Measurements from ENCODE around the gene ITGB1BP1. TPM values are rescaled to one million over a fixed set of nuclear protein-coding genes. Genes with fewer than 3 reads are reported as not detected.

ITGB1BP1 gene
- polyA plus RNA-seq, 1 donor = 49.6 TPM

DNA sequence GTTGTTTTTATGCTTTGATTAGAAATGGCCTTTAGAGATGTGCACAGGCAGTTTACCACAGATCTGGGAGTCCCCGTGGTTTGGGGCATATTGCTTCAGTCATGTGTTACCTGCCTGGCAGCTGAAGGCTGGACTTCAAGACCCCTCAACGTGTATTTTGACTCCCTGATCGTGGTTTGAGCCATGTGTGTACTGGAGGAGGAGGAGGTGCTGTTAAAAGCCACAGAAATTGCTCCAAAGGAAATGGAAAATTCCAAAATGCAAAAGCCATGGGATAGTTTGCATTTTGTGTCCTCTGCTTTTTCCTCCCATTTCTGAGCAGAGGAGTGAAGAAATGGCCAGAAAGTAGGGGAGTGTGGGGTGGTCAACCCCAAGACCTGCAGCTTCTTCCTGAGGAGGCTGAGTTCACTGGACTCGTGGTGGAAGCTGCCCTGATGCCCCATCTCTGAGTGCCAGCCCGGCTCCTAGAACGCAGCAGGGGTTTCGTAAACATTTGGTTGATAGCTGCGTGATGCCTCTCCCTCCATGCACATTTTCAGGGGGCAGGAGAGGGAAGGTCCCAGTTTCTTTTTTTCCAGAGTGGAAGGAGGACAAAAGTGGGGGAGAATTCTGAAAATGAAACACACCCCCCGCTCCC is 45.7 kb downstream of the ITGB1BP1 start:
- Histone ChIP-seq H3K4me1 (ENCODE audit: control insufficient read depth, insufficient read depth, low read length) (no peaks in the 10 kb centered on the region), H3K36me3 (ENCODE audit: control insufficient read depth, insufficient read depth, low read length) (peaks cover 68% of the 10 kb centered on the region), H3K9me3 (ENCODE audit: control insufficient read depth, low read depth, low read length) (no peaks in the 10 kb centered on the region), H3K4me3 (ENCODE audit: low read length) (no peak overlapping the region), H3K27me3 (ENCODE audit: control insufficient read depth, insufficient read depth, low read length) (no peaks in the 10 kb centered on the region), H3K27ac (ENCODE audit: low read length) (no peak overlapping the region)
- DNase-seq = no peak
- WGBS (ENCODE audit: insufficient coverage, low lambda C conversion rate) = no CpG with 5 or more reads among the region's 9 CpGs

- peaks cover 58% of the 10 kb centered on the region for H3K36me3 ChIP-seq (ENCODE audit: control insufficient read depth, insufficient read depth, low read length)
- no peaks in the 10 kb centered on the region for H3K27me3 ChIP-seq (ENCODE audit: control insufficient read depth, insufficient read depth, low read length)
- no CpG with 5 or more reads among the region's 4 CpGs for WGBS (ENCODE audit: insufficient coverage, low lambda C conversion rate)
- DNase-seq = no peak
- H3K27ac ChIP-seq (ENCODE audit: low read length) = no peak overlapping the region
- no peaks in the 10 kb centered on the region for H3K4me1 ChIP-seq (ENCODE audit: control insufficient read depth, insufficient read depth, low read length)
- H3K4me3 ChIP-seq (ENCODE audit: low read length) = no peak overlapping the region
- H3K9me3 ChIP-seq (ENCODE audit: control insufficient read depth, low read depth, low read length) = no peaks in the 10 kb centered on the region
These were observed 47.4 kb downstream of the ITGB1BP1 start for GRCh38 chr2:9375857-9376428.

DNA sequence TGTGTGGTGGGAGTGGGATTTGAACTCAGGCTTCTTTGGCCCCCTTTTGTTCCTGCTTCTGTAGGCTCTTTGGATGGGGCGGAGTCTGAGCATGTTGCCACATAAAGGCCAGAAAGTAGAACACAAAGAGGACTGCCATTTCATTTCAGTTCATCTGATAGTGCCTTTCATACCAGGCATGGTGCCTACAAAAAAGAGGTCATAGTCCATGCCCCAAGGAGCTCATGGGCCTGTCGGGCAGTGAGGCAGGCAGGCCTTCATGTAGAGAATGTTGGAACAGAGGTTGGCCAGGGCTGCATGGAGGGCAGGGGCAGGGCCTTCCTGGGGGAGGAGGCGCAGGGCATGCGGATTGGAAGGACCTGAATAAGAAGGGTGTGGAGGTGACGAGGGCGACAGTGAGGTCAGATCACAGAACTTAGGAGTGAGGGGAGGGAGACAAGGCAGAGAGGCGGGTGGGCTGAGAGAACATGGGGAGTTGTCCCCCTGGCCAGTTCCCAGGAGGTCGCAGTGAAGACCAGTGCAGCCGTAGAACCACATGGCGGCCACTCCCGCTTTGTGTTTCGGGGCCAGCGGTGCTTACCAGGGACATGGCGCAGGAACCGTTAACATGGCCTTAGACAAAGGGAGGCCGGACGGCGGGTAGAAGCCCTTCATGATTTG is 49.1 kb downstream of the ITGB1BP1 start:
- Histone ChIP-seq H3K4me3 (ENCODE audit: low read length) (no peak overlapping the region), H3K36me3 (ENCODE audit: control insufficient read depth, insufficient read depth, low read length) (peaks cover 58% of the 10 kb centered on the region), H3K9me3 (ENCODE audit: control insufficient read depth, low read depth, low read length) (no peaks in the 10 kb centered on the region), H3K27me3 (ENCODE audit: control insufficient read depth, insufficient read depth, low read length) (no peaks in the 10 kb centered on the region), H3K4me1 (ENCODE audit: control insufficient read depth, insufficient read depth, low read length) (no peaks in the 10 kb centered on the region), H3K27ac (ENCODE audit: low read length) (no peak overlapping the region)
- no peak for DNase-seq
- no CpG with 5 or more reads among the region's 18 CpGs for WGBS (ENCODE audit: insufficient coverage, low lambda C conversion rate)

DNA sequence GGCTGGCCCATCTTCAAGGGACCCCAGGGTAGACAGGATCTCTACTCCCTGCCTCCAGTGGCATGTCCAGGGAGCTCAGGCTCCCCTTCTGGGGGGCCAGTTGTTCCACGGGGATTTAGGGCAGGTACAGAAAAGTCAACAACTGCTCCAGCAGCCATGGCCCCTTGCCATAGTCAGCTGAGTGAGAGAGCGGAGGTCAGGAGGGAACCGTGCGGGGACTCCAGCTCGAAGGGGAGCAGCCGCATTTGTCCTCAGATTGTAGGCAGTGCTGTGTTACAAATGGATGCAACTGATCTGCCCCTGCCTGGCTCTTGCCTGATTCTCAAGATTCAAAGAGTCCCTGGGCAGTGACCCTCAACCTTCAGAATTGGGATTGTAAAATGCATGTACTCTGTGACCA is 49.9 kb downstream of the ITGB1BP1 start:
- no CpG with 5 or more reads among the region's 6 CpGs for WGBS (ENCODE audit: insufficient coverage, low lambda C conversion rate)
- Histone ChIP-seq H3K4me3 (ENCODE audit: low read length) (no peak overlapping the region), H3K9me3 (ENCODE audit: control insufficient read depth, low read depth, low read length) (no peaks in the 10 kb centered on the region), H3K4me1 (ENCODE audit: control insufficient read depth, insufficient read depth, low read length) (no peaks in the 10 kb centered on the region), H3K27me3 (ENCODE audit: control insufficient read depth, insufficient read depth, low read length) (no peaks in the 10 kb centered on the region), H3K27ac (ENCODE audit: low read length) (no peak overlapping the region), H3K36me3 (ENCODE audit: control insufficient read depth, insufficient read depth, low read length) (peaks cover 57% of the 10 kb centered on the region)
- no peak for DNase-seq

- Histone ChIP-seq H3K9me3 (ENCODE audit: control insufficient read depth, low read depth, low read length) (no peaks in the 10 kb centered on the region), H3K4me3 (ENCODE audit: low read length) (no peak overlapping the region), H3K27me3 (ENCODE audit: control insufficient read depth, insufficient read depth, low read length) (no peaks in the 10 kb centered on the region), H3K27ac (ENCODE audit: low read length) (no peak overlapping the region), H3K4me1 (ENCODE audit: control insufficient read depth, insufficient read depth, low read length) (no peaks in the 10 kb centered on the region), H3K36me3 (ENCODE audit: control insufficient read depth, insufficient read depth, low read length) (peaks cover 55% of the 10 kb centered on the region)
- WGBS (ENCODE audit: insufficient coverage, low lambda C conversion rate) = no CpG with 5 or more reads among the region's 17 CpGs
- DNase-seq = no peak
These were observed 50.3 kb downstream of the ITGB1BP1 start for GRCh38 chr2:9373047-9373446.

- Histone ChIP-seq H3K27me3 (ENCODE audit: control insufficient read depth, insufficient read depth, low read length) (no peaks in the 10 kb centered on the region), H3K9me3 (ENCODE audit: control insufficient read depth, low read depth, low read length) (no peaks in the 10 kb centered on the region), H3K36me3 (ENCODE audit: control insufficient read depth, insufficient read depth, low read length) (peaks cover 58% of the 10 kb centered on the region), H3K4me1 (ENCODE audit: control insufficient read depth, insufficient read depth, low read length) (no peaks in the 10 kb centered on the region), H3K4me3 (ENCODE audit: low read length) (no peak overlapping the region), H3K27ac (ENCODE audit: low read length) (no peak overlapping the region)
- no CpG with 5 or more reads among the region's 11 CpGs for WGBS (ENCODE audit: insufficient coverage, low lambda C conversion rate)
- DNase-seq = no peak
These were observed 52.6 kb downstream of the ITGB1BP1 start for GRCh38 chr2:9370746-9371145.

DNA sequence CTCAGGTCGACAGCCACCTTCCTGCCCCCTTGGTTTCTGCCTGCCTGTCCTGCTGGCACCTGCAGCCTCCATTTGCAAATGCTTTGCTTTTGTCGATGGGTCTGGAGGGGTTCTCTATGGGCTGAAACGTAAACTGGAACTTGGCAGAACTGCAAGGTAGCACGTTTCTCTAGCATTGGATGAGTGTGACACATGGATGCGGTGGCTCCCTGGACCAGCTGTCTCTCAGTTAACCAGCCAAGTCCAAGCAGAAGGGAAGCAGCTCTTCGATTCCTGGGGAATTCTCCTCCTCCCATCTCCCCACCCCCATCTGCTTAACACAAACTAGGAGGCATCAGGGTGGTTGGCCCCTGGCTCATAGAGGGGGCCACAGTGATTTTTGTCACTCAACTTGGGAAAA is 57.3 kb downstream of the ITGB1BP1 start:
- no peak for DNase-seq
- Histone ChIP-seq H3K27ac (ENCODE audit: low read length) (no peak overlapping the region), H3K36me3 (ENCODE audit: control insufficient read depth, insufficient read depth, low read length) (peaks cover 38% of the 10 kb centered on the region)

DNA sequence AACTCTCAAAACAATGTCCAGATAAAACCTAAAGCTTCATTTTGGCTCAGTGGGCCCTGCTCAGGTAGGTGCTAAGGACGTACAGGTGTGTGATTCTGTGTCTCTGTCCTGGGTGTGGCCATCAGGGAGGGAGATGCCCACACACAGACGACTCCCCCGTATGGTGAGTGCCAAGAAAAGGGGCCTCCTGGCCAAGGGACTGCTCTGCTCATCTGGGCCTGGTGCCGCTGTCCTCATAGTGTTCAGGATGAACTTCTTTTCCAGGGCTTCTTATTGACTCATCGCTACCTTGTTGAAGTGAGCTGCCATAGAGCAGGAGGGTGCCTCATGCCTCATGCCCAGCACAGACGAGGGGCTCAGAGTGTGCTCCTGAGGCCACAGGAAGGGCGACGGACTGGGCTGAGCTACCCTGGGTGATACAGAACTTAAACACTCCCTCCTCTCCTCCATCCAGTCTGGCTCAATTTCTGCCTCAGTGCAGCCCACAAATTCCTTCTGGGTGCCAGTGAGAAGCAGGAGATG is 57.8 kb downstream of the ITGB1BP1 start:
- H3K4me3 ChIP-seq (ENCODE audit: low read length) = no peak overlapping the region
- no peaks in the 10 kb centered on the region for H3K27me3 ChIP-seq (ENCODE audit: control insufficient read depth, insufficient read depth, low read length)
- H3K27ac ChIP-seq (ENCODE audit: low read length) = no peak overlapping the region
- H3K9me3 ChIP-seq (ENCODE audit: control insufficient read depth, low read depth, low read length) = no peaks in the 10 kb centered on the region
- WGBS (ENCODE audit: insufficient coverage, low lambda C conversion rate) = no CpG with 5 or more reads among the region's 8 CpGs
- peaks cover 2% of the 10 kb centered on the region for H3K4me1 ChIP-seq (ENCODE audit: control insufficient read depth, insufficient read depth, low read length)
- H3K36me3 ChIP-seq (ENCODE audit: control insufficient read depth, insufficient read depth, low read length) = peaks cover 38% of the 10 kb centered on the region
- DNase-seq = no peak

More for the DNA sequence above, 57.3 kb downstream of the ITGB1BP1 start:
- Histone ChIP-seq H3K4me1 (ENCODE audit: control insufficient read depth, insufficient read depth, low read length) (peaks cover 2% of the 10 kb centered on the region), H3K4me3 (ENCODE audit: low read length) (no peak overlapping the region), H3K27me3 (ENCODE audit: control insufficient read depth, insufficient read depth, low read length) (no peaks in the 10 kb centered on the region), H3K9me3 (ENCODE audit: control insufficient read depth, low read depth, low read length) (no peaks in the 10 kb centered on the region)
- no CpG with 5 or more reads among the region's 6 CpGs for WGBS (ENCODE audit: insufficient coverage, low lambda C conversion rate)

GRCh38 chr2:9364791-9365497 is 58.4 kb downstream of the ITGB1BP1 start:
- Histone ChIP-seq H3K27ac (ENCODE audit: low read length) (no peak overlapping the region), H3K9me3 (ENCODE audit: control insufficient read depth, low read depth, low read length) (no peaks in the 10 kb centered on the region), H3K27me3 (ENCODE audit: control insufficient read depth, insufficient read depth, low read length) (no peaks in the 10 kb centered on the region), H3K4me1 (ENCODE audit: control insufficient read depth, insufficient read depth, low read length) (peaks cover 2% of the 10 kb centered on the region), H3K36me3 (ENCODE audit: control insufficient read depth, insufficient read depth, low read length) (peaks cover 35% of the 10 kb centered on the region), H3K4me3 (ENCODE audit: low read length) (no peak overlapping the region)
- WGBS (ENCODE audit: insufficient coverage, low lambda C conversion rate) = no CpG with 5 or more reads among the region's 4 CpGs
- DNase-seq = no peak

- WGBS (ENCODE audit: insufficient coverage, low lambda C conversion rate) = 89% methylated on average over 3 of the region's 4 CpGs
- H3K27ac ChIP-seq (ENCODE audit: low read length) = no peak overlapping the region
- no peak overlapping the region for H3K4me3 ChIP-seq (ENCODE audit: low read length)
- H3K9me3 ChIP-seq (ENCODE audit: control insufficient read depth, low read depth, low read length) = no peaks in the 10 kb centered on the region
- peaks cover 37% of the 10 kb centered on the region for H3K36me3 ChIP-seq (ENCODE audit: control insufficient read depth, insufficient read depth, low read length)
- H3K27me3 ChIP-seq (ENCODE audit: control insufficient read depth, insufficient read depth, low read length) = no peaks in the 10 kb centered on the region
- DNase-seq = no peak
- H3K4me1 ChIP-seq (ENCODE audit: control insufficient read depth, insufficient read depth, low read length) = peaks cover 2% of the 10 kb centered on the region
These were observed 59.0 kb downstream of the ITGB1BP1 start for GRCh38 chr2:9364373-9364772.
